SKM-1 (cell line): ENCODE data around the gene DZIP3.

Experiments
- DNase-seq: peaks from one replicate; lab custom pipeline; 2025; ENCODE audit not compliant: unreplicated experiment; lab: John Stamatoyannopoulos, UW

Gene DZIP3, protein sequence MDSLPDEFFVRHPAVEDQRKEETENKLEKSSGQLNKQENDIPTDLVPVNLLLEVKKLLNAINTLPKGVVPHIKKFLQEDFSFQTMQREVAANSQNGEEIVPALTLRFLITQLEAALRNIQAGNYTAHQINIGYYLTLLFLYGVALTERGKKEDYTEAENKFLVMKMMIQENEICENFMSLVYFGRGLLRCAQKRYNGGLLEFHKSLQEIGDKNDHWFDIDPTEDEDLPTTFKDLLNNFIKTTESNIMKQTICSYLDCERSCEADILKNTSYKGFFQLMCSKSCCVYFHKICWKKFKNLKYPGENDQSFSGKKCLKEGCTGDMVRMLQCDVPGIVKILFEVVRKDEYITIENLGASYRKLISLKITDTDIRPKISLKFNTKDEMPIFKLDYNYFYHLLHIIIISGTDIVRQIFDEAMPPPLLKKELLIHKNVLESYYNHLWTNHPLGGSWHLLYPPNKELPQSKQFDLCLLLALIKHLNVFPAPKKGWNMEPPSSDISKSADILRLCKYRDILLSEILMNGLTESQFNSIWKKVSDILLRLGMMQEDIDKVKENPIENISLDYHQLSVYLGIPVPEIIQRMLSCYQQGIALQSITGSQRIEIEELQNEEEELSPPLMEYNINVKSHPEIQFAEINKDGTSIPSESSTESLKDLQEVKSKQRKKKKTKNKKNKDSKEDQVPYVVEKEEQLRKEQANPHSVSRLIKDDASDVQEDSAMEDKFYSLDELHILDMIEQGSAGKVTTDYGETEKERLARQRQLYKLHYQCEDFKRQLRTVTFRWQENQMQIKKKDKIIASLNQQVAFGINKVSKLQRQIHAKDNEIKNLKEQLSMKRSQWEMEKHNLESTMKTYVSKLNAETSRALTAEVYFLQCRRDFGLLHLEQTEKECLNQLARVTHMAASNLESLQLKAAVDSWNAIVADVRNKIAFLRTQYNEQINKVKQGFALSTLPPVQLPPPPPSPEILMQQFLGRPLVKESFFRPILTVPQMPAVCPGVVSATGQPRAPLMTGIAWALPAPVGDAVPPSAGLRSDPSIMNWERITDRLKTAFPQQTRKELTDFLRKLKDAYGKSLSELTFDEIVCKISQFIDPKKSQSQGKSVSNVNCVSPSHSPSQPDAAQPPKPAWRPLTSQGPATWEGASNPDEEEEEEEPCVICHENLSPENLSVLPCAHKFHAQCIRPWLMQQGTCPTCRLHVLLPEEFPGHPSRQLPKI

DNA sequence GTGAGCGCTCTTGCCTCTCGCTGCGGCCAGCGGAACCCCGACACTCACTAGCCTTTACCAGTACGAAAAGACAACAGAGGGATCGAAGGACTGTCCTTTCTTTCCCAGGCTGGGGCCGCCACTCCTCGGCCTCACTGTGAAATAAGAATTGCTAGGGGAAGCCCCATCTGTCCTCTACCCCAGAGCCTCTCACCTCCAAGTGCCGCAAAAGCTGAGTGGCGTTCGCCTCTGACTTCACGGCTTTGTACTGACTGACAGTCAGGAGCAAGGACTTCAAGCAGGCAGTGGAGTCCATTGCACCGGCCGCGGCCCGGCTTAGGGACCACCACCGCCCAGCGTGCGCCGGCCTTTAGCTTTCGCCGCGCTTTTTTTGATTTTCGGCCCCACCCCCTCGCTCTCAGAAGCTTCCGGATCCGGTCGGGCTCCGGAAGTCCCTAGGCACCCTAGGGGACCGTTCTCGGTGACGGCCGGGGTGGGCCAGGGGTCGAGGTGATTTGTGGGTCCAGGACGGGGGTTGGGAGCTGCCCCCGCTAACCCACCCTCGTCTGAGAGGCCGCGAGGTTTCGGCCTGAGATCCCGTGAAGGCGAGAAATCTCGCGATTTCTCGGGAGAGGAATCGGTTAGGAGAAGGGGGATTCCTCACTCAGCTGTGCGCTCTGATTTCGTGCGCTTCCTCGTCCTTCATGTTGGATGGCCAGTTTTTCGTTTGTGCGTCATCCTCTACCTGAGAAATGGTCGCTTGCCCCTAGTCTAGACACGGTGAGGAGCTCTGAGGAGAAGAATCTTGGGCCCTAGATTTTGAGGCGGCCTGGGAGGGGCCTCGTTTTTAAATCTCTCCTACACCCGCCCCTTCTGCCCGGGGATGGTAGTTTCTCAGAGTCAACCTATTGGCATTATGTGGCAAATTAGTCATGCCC lies at the start of gene DZIP3, which contains the start of gene CIP2A:
Gene DZIP3 (plus strand): TSS at position 642 of the 917 bp plus-strand sequence. CDS start 15,685 bp downstream, outside the sequence.
Gene CIP2A (minus strand): TSS at position 358 of the 917 bp plus-strand sequence. CDS start 63 bp downstream, at position 295.
- peak; percentile 84 for DNase-seq

DNA sequence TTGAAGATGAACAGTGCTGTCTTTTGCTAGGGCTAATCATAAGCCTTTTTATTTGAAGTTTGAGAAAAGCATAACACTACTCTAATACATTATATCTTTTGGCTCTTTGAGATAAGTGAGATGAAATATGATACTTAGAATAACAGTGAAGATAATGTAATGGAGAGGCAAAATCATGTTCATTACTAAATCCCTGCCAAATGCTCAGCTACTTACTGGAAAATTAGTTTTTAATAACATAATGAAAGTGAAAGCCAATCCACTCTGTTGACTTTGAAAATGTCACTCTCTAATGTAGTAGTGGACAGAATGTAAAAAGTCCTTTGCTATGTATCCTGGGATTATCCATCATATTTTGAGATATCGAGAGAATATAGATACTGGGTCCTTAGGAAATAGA lies 43.3 kb upstream of the DZIP3 start:
- DNase-seq, result no peak

DNA sequence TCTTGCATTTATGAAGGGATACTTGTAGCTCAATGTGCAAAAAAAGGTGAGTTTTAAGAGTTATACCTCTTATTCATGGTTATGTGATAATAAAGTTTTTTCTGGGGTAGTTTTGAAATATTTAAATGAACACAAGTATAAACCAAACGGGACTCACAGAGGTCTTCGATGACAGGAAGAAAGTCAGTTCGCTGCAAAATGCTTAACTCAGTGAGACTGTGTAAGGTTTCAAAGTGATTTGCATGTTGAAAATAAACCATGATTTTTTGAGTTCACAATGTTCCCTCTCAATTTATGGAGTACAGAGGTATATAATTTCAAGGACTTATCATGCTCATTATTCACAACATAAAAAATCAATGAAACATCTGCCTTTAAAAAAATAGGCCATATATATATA lies 42.8 kb upstream of the DZIP3 start:
- no peak for DNase-seq

DNA sequence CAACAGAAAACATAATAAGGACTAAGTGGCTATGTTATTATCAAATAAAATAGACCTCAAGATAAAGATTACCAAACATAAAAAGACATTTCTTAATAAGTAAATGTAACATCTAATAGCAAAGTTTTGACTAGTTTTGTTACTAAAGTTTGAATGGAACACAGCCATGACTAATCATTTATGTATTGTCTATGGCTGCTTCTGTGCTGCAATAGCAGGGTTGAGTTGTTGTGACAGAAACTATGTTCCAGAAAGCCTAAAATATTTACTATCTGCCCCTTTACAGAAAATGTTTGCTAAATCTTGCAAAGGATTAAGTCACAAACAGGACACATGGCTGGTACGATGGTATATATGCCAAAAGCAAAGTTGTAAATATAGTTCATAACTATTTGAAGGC lies 41.2 kb upstream of the DZIP3 start:
- DNase-seq, result no peak

DNA sequence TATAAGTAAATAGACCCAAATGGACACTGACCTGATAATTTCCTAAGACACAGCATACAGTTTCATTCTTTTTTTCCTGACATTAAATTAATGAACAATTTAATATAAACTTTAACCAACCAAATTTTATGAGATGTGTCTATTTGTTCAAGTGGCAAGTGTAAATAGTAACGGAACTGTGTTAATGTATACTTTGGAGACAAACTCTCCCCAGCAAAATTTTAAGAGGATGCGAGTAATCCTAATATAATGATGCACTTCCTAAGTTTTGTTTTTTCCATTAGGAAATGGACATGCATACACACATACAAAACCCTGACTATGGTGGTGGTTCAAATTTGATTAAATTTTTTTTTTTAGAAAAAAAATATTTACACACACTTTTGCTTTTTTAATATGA lies 40.6 kb upstream of the DZIP3 start:
- DNase-seq, result no peak

DNA sequence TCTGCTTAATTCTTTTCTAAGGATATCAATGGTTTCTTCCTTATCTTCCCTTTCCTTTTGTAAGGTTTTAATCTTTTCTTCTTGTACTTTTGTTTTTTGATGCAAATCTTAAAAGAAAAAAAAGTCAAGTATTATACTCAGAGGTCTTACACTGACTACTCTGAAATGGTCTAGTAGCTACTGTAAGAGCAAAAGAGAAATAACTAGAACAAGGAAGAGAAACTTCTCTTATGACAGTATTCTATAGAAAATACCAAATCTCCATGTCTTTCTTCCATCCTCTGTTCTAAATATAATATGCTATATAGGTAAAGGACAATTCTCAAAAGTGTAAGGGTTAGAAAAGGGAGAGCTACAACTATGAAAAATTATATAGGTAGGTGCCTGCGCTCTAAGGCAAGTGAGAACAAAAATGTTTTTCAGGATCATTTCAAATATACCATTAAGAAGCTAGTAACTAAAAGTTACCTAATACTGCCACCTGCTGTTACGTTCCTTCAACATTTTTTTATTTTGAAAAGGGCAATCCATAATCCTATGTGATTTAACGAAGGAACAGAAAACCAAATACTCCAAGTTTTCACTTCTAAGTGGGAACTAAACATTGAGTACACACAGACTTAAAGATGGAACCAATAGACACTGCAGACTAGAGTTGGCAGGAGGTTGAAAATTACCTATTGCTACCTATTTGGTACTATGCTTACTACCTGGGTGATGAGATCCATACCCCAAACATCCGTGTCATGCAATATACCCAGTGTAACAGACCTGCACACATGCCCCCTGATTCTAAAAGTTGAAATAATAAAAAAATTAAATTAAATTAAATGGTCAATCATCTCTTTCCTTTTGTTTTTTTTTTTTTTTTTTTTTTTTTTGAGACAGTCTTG lies 37.0 kb upstream of the DZIP3 start:
- DNase-seq, result peak; percentile 14

DNA sequence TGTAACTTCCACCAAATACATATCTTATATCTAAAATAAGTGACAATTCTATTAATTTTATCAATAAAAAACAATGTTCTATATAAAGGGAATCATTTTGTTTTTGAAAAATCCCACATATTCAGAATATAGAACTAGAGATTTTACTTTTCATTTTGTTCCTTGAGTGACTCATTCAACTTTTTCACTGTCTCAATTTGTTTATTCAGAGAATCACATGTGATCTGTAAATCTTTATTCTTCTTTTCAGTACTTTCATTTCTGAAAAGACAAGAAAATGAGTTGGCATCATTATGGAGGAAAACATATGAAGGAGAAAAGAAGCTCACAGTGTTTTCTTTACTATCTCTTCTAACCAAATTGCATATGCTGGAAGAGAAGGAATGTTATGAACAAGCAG lies 35.3 kb upstream of the DZIP3 start:
- DNase-seq, result no peak

DNA sequence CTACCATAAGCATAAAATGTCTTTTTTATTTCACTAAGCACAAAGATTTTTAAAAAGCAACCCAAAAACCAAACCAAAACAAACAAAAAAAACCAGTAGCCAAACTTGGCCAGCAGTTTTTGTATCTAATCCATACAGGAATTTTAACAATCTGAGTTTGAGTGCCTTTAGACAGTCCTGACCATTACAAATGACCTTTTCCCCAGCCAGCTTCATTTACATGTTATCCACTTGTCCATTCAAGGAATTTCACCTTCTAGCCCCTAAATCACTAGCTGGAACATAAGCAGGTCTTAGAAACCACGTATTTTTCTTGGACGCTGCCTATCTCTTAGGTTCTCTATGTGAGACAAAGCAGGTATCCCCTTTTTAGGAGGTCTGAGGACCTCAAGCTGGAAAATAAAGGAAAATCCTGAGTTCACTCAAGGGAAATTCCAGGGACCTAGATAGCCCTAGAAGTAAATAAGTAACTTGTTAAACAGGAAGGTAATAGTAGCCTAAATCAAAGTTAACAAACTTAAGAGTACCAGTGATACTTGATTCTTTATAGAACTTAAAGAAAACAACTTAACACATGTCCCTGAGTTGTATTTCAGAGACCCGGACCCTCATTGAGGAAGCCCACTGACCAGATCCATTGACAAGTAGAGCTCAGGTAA lies 34.5 kb upstream of the DZIP3 start:
- DNase-seq, result no peak

DNA sequence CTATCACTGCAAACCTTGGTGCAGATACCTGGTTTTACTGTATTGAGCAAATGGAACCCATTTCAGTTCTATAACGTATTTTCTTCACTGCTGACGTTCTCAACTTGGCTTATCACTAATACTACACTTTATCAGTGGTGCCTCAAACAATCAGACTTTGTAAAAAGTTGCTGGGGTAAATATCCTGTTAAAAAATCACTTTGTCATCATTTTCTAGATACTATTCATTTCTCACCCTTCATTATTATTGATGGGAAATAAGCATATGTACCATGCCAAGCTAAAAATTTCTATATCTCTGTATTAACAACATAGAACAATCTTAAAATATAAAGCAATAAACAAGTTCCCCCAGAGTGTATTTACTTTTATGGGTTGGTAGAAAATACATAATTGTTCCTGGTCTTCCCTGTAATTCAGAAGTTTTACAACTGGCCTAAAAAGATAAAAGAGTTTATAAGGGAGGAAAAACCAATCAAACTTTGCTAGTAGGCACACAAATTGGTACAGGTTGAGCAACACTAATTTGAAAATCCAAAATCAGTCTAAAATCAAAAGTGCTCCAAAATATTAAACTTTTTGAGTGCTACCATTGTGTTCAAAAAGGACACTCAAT lies 33.4 kb upstream of the DZIP3 start:
- no peak for DNase-seq

DNA sequence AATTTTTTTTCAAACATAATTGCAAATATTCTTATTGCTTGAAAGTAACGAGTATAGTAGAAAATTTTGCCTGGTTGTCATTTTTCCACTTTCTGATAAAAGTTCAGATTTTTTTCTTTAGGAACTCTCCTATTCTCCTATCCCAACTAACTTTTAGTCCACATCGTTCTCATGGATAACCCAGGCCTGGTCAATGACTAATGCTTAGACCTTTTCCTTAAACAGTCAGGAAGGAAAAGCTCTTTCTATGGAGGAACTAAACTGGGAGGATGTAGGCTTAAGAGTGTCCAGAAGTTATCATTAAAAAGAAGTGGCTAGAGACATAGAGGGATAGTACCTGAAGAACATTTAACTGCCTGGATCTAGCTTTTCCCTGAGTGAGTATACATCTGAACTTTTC lies 27.0 kb upstream of the DZIP3 start:
- DNase-seq, result no peak

DNA sequence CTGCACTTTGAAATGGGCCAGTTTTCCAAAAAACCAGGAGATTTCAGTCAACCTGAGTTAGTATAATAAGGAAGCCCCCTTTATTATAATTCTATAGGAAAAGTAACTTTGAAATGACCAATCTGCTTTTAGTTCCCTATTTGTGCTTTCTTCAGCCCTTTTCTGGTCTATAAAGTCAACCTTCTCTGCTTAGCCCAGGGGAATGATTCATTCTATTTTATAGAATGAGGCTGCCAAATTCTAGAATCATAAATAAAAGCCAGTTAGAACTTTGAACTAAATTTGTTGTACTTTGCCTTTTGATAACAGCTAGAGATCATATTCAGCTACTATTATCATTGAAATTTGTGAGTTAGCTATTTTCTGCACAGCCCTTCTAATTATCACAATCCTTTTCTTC lies 25.0 kb upstream of the DZIP3 start:
- no peak for DNase-seq

DNA sequence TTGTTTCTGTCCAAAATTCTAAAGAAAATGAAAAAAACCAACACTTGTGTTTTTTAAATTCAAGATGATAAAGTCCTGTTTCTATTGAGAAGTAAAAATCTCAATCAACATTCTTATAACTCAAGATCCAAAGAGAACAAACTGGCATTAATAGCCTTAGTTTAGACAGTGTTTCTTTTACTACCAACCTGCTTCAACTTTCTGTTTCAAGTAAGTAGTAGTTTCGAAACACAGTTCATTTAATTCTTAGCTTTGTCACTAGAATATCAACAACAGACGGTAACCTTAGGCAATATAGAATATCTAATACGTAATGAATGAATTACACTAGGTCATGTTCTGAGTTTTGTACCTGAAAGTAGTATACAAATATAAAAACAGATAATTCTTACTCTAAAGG lies 24.0 kb upstream of the DZIP3 start:
- no peak for DNase-seq

DNA sequence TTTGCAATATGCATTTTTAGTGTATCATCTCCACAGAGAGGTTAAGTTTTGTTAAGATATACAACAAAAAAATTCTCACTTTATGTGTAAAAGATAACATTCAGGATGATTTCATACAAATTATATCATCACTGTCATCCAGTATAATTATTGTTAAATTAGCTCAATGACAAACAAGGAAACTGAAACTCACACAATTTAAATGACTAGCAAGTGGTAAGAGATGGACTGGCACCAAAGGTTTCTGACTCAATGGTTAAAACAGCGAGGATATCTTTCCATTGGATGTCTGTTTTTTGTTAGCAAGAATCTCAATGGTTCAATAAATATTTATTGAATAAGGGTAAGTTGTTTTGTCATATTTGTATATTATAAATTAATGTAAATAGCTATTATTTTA lies 22.9 kb upstream of the DZIP3 start:
- DNase-seq, result no peak

DNA sequence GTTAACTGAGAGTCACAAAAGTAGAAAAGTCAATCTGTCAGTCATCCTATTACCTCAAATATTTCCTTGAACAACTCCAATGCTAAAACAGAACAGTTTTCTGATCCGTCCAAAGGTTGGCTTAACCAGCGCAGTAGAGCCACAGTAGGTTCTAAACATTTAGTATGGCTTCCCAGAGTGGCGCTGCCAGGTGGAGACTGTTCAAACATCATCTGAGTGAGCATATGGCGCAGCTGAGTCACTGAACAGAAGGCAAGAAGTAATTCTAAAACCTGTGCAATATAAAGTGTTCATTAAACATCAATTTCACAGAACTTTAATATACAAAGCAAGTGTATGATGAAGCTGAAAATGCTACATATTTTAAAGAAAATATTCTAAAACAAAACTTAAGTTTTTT lies 20.2 kb upstream of the DZIP3 start:
- DNase-seq, result no peak

DNA sequence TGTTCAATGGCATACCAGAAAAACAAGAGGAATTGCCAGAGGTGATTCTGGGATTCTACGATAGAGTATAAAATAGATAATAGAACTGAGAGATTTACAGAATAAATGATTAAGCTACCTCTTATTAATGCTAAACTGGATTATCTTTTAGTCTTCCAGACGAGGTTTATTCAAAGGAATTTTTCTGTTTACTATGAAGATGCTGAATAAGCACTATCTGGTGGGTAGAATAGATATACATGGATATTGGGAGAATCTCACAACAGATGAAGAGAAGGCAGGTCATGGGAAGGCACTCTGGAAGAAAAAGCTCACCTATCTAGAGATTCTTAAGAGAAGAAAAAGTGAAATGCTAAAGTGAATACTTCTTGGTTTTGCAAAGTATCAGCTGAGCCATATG lies 11.5 kb upstream of the DZIP3 start:
- no peak for DNase-seq

DNA sequence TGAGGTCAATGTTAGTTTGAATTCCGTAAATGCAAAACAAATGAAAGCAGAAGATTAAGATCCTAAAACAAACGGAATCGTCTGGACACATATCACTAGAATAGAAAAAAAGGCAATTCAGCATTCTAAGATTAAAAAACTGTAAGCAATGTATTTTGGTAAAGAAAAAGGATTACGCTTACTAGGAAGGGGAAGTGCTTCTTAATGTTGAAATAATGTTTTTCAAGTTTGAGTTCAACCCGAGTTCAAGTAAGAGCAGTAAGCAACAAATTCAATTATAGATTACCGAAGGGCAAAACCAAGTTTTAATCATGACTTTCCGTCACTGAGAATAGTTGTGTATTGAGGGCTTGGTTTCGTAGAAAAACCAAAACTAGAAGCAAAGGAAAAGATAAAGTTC lies 921 bp upstream of the DZIP3 start:
- DNase-seq, result peak; percentile 43

DNA sequence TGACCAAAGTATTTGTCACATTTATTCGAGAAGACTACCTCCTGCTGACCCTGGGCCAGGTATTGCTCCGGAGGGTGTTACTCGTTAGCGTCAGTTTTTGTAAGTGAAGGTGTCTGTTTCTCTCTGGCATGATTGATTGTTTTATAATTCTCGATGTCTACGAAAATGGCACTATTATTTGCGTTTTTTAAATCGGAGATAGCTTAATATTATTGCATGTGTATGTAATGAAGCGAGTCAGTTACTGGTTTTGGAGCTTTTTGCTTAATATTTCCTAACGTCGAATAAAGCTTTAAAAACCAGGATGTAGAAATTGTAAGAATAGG lies 439 bp downstream of the DZIP3 start:
- no peak for DNase-seq

DNA sequence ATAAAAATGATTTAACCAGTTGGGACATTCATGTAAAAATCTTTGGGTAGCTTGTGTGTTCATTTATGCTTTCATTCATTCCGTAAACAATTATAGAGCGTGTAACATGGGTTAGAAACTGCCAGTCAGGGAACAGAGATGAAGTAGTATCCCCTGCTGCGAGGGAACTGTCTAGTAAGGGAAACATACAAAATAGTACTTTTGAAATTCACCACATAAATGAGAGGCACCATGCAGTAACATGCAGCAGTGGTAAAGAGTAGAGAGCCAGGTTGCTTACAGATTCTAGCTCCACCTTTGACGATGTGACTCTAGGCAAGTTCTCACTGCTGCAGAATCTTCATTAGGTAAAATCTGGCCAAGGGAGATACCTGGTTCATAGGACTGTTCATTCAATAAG lies 938 bp downstream of the DZIP3 start:
- DNase-seq, result no peak

DNA sequence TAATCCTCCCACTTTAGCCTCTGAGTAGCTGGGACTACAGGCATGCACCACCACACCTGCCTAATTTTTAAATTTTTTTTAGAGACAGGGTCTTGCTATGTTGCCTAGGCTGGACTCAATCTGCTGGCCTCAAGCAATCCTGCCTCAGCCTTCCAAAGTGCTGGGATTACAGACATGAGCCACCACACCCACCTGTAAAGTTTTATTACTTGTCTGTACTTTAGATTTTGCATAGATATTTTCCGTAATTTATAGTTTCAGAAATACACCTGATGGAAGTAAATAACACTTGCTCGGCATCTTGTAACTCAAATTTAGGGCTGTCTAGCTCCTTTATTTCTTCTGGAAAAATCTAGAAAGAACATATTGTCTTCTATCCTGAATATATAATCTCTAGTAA lies 5.8 kb downstream of the DZIP3 start:
- no peak for DNase-seq
